Spleen (tissue), 11 donors: ENCODE results near the gene KIF25. TPM values are rescaled to one million over a fixed set of nuclear protein-coding genes. Genes with fewer than 3 reads are reported as not detected.

Source experiments
- DNase-seq: peaks from one replicate; pipeline ENCODE4 v3.0.0-alpha.2; 2020
- H3K27ac ChIP-seq, 8 donors: fragments of 200-600 bp; sonication (generic) in 7 of 8; 1 replicate in 4 of 8; 2 replicates in 4 of 8; pipeline versions ENCODE4 v1.5.0 to v1.8.0; 2016 to 2021; ENCODE audit warnings: inconsistent platforms in 4 of 8, mild to moderate bottlenecking in 4 of 8, moderate library complexity in 1 of 8
- H3K27me3 ChIP-seq, 7 donors: fragments of 200-600 bp; sonication (generic) in 6 of 7; replicated peaks in 1 of 7; 1 replicate in 4 of 7; 2 replicates in 3 of 7; pipeline versions ENCODE4 v1.5.0 to v1.8.0; 2016 to 2021; ENCODE audit warnings: inconsistent platforms in 3 of 7, mild to moderate bottlenecking in 1 of 7
- H3K36me3 ChIP-seq, 6 donors: fragments of 200-600 bp; sonication (generic) in 5 of 6; 1 replicate in 4 of 6; 2 replicates in 2 of 6; pipeline versions ENCODE4 v1.5.0 to v1.8.0; 2016 to 2021; ENCODE audit warnings: inconsistent platforms in 2 of 6
- H3K4me1 ChIP-seq, 6 donors: fragments of 200-600 bp; sonication (generic) in 5 of 6; 1 replicate in 3 of 6; 2 replicates in 3 of 6; pipeline versions ENCODE4 v1.5.0 to v1.8.0; 2016 to 2021; ENCODE audit warnings: inconsistent platforms in 3 of 6
- H3K4me3 ChIP-seq, 8 donors: fragments of 200-600 bp; sonication (generic) in 7 of 8; 1 replicate in 4 of 8; 2 replicates in 4 of 8; pipeline versions ENCODE4 v1.5.0 to v1.8.0; 2016 to 2021; ENCODE audit warnings: inconsistent platforms in 4 of 8, mild to moderate bottlenecking in 4 of 8, moderate library complexity in 2 of 8
- H3K9me3 ChIP-seq, 8 donors: fragments of 200-600 bp; sonication (generic) in 7 of 8; 1 replicate in 4 of 8; 2 replicates in 4 of 8; pipeline versions ENCODE4 v1.5.0 to v1.8.0; 2016 to 2021; ENCODE audit warnings: inconsistent platforms in 4 of 8
- CTCF ChIP-seq, 11 experiments: fragments of 200-600 bp in 7 of 11; fragments of 450-650 bp in 4 of 11; sonication (generic) in 4 of 11; IDR thresholded peaks in 8 of 11; conservative IDR thresholded peaks in 3 of 11; 1 replicate in 7 of 11; 2 replicates in 4 of 11; pipeline versions ENCODE4 v1.4.0 to v1.8.0; 2016 to 2021; ENCODE audit warnings: antibody characterized with exemption in 11 of 11, inconsistent platforms in 4 of 11, mild to moderate bottlenecking in 1 of 11
- POLR2A ChIP-seq, 3 donors: fragments of 450-650 bp; IDR thresholded peaks; one replicate each; pipeline ENCODE4 v1.5.1; 2017; ENCODE audit warnings: antibody characterized with exemption in 3 of 3, mild to moderate bottlenecking in 1 of 3
- POLR2AphosphoS5 ChIP-seq, 3 donors: sonication (generic); formaldehyde crosslinking; IDR thresholded peaks; one replicate each; pipeline ENCODE4 v1.5.1; 2017; ENCODE audit warnings: antibody characterized with exemption in 3 of 3
- WGBS, 5 donors: extraction: QIAGEN DNeasy Blood & Tissue Kit in 3 of 5; methylation state at CpG; one replicate each; pipeline versions ENCODE4 v1.1.5 to v1.1.7; 2013 to 2018; 5-methylcytosine and 5-hydroxymethylcytosine counted together
- intact Hi-C: fragments of 100-400 bp; cut with DNase I; formaldehyde crosslinking; loops from one replicate; pipeline ENCODE4 v1.15.0; 2023; ENCODE audit warnings: low total_unique reads
- polyA plus RNA-seq, 3 donors: library from polyadenylated mRNA; stranded (reverse); fragments of 200-250 nt; gene quantifications; one replicate each; pipeline ENCODE4 v1.2.1, GENCODE V29; 2013
- total RNA-seq, 7 donors: library from RNA; depleted of rRNA in 3 of 7; stranded (reverse); fragments of >200 nt in 3 of 7; fragmentation: NEBNext Ultra II Directional in 4 of 7; extraction: Animal tissue kit (Norgen Biotek cat#: 25700) in 4 of 7; gene quantifications; one replicate each; pipeline versions ENCODE4 v1.1.0 to v1.2.1, GENCODE V29; 2016 to 2021
- donor health status: healthy with polysubstance abuse.
- donor health status: DM: no; HTN: no; CAD: no; lungs with moderate emphysema.
- donor health status: DM: no; HTN: no; CAD: no.
- donor health status: Bipolar disorder and iron deficiency.
- donor health status: healthy.
- donor health status: DM: no; HTN: no; CAD: no.
- donor health status: DM: yes; HTN: yes; CAD: no.

KIF25 gene
- total and polyA plus RNA-seq, 10 donors, result 0.32 to 1.7 (median 0.49) TPM; not detected in 3

GRCh38 chr6:168033791-168034190 lies 36.3 kb downstream of the KIF25 start:
- peaks cover 0 to 33% (median 0%) of the 10 kb centered on the region in 7 donors for H3K27me3 ChIP-seq
- H3K4me3 ChIP-seq, result no peak overlapping the region
- peaks cover 0 to 32% (median 16%) of the 10 kb centered on the region in 6 donors for H3K4me1 ChIP-seq
- H3K9me3 ChIP-seq, result peaks cover 0 to 23% (median 7%) of the 10 kb centered on the region in 8 donors
- TF ChIP-seq POLR2A (IDR thresholded peaks at IDR 0.05) (no peak), POLR2AphosphoS5 (IDR thresholded peaks at IDR 0.05) (no peak), CTCF (IDR thresholded peaks at IDR 0.05 in 8 of 11, conservative IDR thresholded peaks at IDR 0.05 in 3 of 11) (no peak)
- no peaks in the 10 kb centered on the region for H3K36me3 ChIP-seq
- intact Hi-C loops, result no loop called here
- WGBS, 5 donors, result 91 to 96% (median 94%) methylated on average over 12 of the region's 12 CpGs
- no peak for DNase-seq
- H3K27ac ChIP-seq, result no peak overlapping the region

GRCh38 chr6:168034537-168034936 lies 37.1 kb downstream of the KIF25 start:
- Histone ChIP-seq H3K27me3 (peaks cover 0 to 33% (median 0%) of the 10 kb centered on the region in 7 donors), H3K4me3 (no peak overlapping the region), H3K36me3 (no peaks in the 10 kb centered on the region), H3K9me3 (peaks cover 0 to 30% (median 15%) of the 10 kb centered on the region in 8 donors), H3K27ac (peak overlapping the region in 6 of 8 donors; percentile 52 to 85 (median 78)), H3K4me1 (peaks cover 0 to 32% (median 16%) of the 10 kb centered on the region in 6 donors)
- peak; percentile 47 for DNase-seq
- intact Hi-C loops, result no loop called here
- WGBS, 5 donors, result 92 to 96% (median 94%) methylated on average over 18 of the region's 18 CpGs
- TF ChIP-seq POLR2AphosphoS5 (IDR thresholded peaks at IDR 0.05), result no peak
- no peak for TF ChIP-seq POLR2A (IDR thresholded peaks at IDR 0.05)
- TF ChIP-seq CTCF (IDR thresholded peaks at IDR 0.05 in 8 of 11, conservative IDR thresholded peaks at IDR 0.05 in 3 of 11), result no peak

- peak overlapping the region in 4 of 8 donors; percentile 22 to 54 (median 24) for H3K4me3 ChIP-seq
- TF ChIP-seq POLR2AphosphoS5 (IDR thresholded peaks at IDR 0.05), result peak; percentile 66 to 77 (median 66)
- no peak for TF ChIP-seq CTCF (IDR thresholded peaks at IDR 0.05 in 8 of 11, conservative IDR thresholded peaks at IDR 0.05 in 3 of 11)
- intact Hi-C loops, result no loop called here
- peaks cover 0 to 33% (median 0%) of the 10 kb centered on the region in 7 donors for H3K27me3 ChIP-seq
- 21 to 70% (median 31%) methylated on average over 29 to 45 of the region's 45 CpGs for WGBS, 5 donors
- peak; percentile 81 for DNase-seq
- H3K27ac ChIP-seq, result peak overlapping the region; percentile 52 to 85 (median 75)
- no peaks in the 10 kb centered on the region for H3K36me3 ChIP-seq
- H3K9me3 ChIP-seq, result peaks cover 0 to 37% (median 21%) of the 10 kb centered on the region in 8 donors
- H3K4me1 ChIP-seq, result peaks cover 0 to 32% (median 16%) of the 10 kb centered on the region in 6 donors
Measured at GRCh38 chr6:168035098-168035660, 37.7 kb downstream of the KIF25 start.
